Nephron progenitor cell (in vitro differentiated cells): ENCODE measurements around the gene MBNL2.

Source experiments
- DNase-seq: peaks from one replicate; pipeline ENCODE4 v3.0.0; 2021
- H3K27ac Mint-ChIP-seq: 2 replicates; pipeline ENCODE4 v1.8.0; 2021; ENCODE audit warnings: mild to moderate bottlenecking, moderate library complexity, mixed read lengths
- H3K27me3 Mint-ChIP-seq: 2 replicates; pipeline ENCODE4 v1.8.0; 2021; ENCODE audit warnings: mild to moderate bottlenecking, low read depth, mixed read lengths; ENCODE audit not compliant: poor library complexity
- H3K36me3 Mint-ChIP-seq: 2 replicates; pipeline ENCODE4 v1.8.0; 2021; ENCODE audit warnings: low read depth, mixed read lengths
- H3K4me1 Mint-ChIP-seq: 2 replicates; pipeline ENCODE4 v1.8.0; 2021; ENCODE audit warnings: mixed read lengths
- H3K4me3 Mint-ChIP-seq: 2 replicates; pipeline ENCODE4 v1.8.0; 2021; ENCODE audit warnings: mild to moderate bottlenecking, moderate library complexity, mixed read lengths
- H3K9me3 Mint-ChIP-seq: 2 replicates; pipeline ENCODE4 v1.8.0; 2021; ENCODE audit warnings: mild to moderate bottlenecking, moderate library complexity, mixed read lengths
- CTCF ChIP-seq: fragments of 200-600 bp; sonication (generic); IDR thresholded peaks from 2 replicates; pipeline ENCODE4 v1.5.0; 2021; ENCODE audit warnings: antibody characterized with exemption

MBNL2 gene

GRCh38 chr13:97296740-97297139 is 74.6 kb downstream of the MBNL2 start:
- Mint-ChIP-seq H3K27me3 (no peaks in the 10 kb centered on the region), H3K4me3 (no peak overlapping the region), H3K4me1 (peaks cover 7% of the 10 kb centered on the region), H3K27ac (no peak overlapping the region), H3K9me3 (no peaks in the 10 kb centered on the region), H3K36me3 (peaks cover 7% of the 10 kb centered on the region)
- DNase-seq = no peak
- TF ChIP-seq CTCF = no peak

- Mint-ChIP-seq H3K4me3 (no peak overlapping the region), H3K9me3 (no peaks in the 10 kb centered on the region), H3K27ac (no peak overlapping the region), H3K4me1 (peaks cover 7% of the 10 kb centered on the region), H3K36me3 (no peaks in the 10 kb centered on the region), H3K27me3 (no peaks in the 10 kb centered on the region)
- TF ChIP-seq CTCF = no peak
- no peak for DNase-seq
Observed at GRCh38 chr13:97298816-97299215, 76.7 kb downstream of the MBNL2 start.

- no peaks in the 10 kb centered on the region for H3K27me3 Mint-ChIP-seq
- DNase-seq = no peak
- no peak overlapping the region for H3K4me3 Mint-ChIP-seq
- TF ChIP-seq CTCF = no peak
- no peak overlapping the region for H3K27ac Mint-ChIP-seq
- H3K4me1 Mint-ChIP-seq = peaks cover 12% of the 10 kb centered on the region
- no peaks in the 10 kb centered on the region for H3K36me3 Mint-ChIP-seq
- no peaks in the 10 kb centered on the region for H3K9me3 Mint-ChIP-seq
Observed at GRCh38 chr13:97300871-97301270, 78.7 kb downstream of the MBNL2 start.

GRCh38 chr13:97301382-97302095 is 79.4 kb downstream of the MBNL2 start:
- H3K9me3 Mint-ChIP-seq = no peaks in the 10 kb centered on the region
- no peak overlapping the region for H3K27ac Mint-ChIP-seq
- H3K36me3 Mint-ChIP-seq = peaks cover 6% of the 10 kb centered on the region
- no peaks in the 10 kb centered on the region for H3K27me3 Mint-ChIP-seq
- H3K4me1 Mint-ChIP-seq = peaks cover 19% of the 10 kb centered on the region
- no peak for DNase-seq
- H3K4me3 Mint-ChIP-seq = no peak overlapping the region
- TF ChIP-seq CTCF = no peak

GRCh38 chr13:97302611-97303010 is 80.5 kb downstream of the MBNL2 start:
- TF ChIP-seq CTCF = no peak
- Mint-ChIP-seq H3K27me3 (no peaks in the 10 kb centered on the region), H3K9me3 (no peaks in the 10 kb centered on the region), H3K27ac (no peak overlapping the region), H3K36me3 (peaks cover 6% of the 10 kb centered on the region), H3K4me3 (no peak overlapping the region), H3K4me1 (peaks cover 29% of the 10 kb centered on the region)
- no peak for DNase-seq

- peaks cover 36% of the 10 kb centered on the region for H3K4me1 Mint-ChIP-seq
- DNase-seq = no peak
- no peak overlapping the region for H3K27ac Mint-ChIP-seq
- peaks cover 19% of the 10 kb centered on the region for H3K36me3 Mint-ChIP-seq
- no peak for TF ChIP-seq CTCF
- H3K9me3 Mint-ChIP-seq = no peaks in the 10 kb centered on the region
- no peak overlapping the region for H3K4me3 Mint-ChIP-seq
- H3K27me3 Mint-ChIP-seq = peaks cover 2% of the 10 kb centered on the region
Observed at GRCh38 chr13:97306106-97306505, 84.0 kb downstream of the MBNL2 start.
